Measurements from ENCODE around the gene ABHD4. TPM values are rescaled to one million over a fixed set of nuclear protein-coding genes. Genes with fewer than 3 reads are reported as not detected.

The ABHD4 gene
- total and polyA plus RNA-seq, 2 donors from 2014 or later = 34.1 to 45.2 TPM

DNA sequence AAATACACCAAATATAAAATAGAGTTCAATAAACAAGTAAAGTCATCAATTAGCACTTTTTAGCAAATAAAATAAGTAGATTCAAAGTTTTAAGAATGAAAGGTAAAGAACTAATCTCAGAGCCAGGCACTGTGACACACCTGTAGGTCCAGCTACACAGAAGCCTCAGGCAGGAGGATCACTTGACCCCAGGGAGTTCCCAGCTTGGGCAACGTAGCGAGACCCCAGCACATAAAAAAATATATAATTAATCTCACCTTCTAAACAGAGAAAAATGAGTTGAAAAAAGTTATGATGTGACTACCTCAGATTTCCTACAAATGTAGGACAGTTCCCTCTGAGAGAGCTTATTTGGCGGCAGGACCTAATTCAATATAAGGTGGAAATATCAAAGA lies 28.4 kb upstream of the ABHD4 start:
- no peak overlapping the region for H3K9ac ChIP-seq (ENCODE audit: low read length in 3 of 3)
- H3K9me3 ChIP-seq (ENCODE audit: control insufficient read depth in 2 of 3, insufficient read depth in 1 of 3, low read length in 3 of 3) = no peaks in the 10 kb centered on the region
- H3K36me3 ChIP-seq (ENCODE audit: control insufficient read depth in 2 of 3, insufficient read depth in 3 of 3, low read length in 3 of 3) = peaks cover 5 to 20% (median 7%) of the 10 kb centered on the region in 3 donors
- H3K27ac ChIP-seq (ENCODE audit: low read depth in 2 of 2, low read length in 2 of 2) = peak overlapping the region in 1 of 2 donors; percentile 18
- intact Hi-C loops (cut with DNase I) = loop anchor here (10.0 kb wide), 1 partner anchor 285 kb away; no protein-coding TSS in a partner anchor
- H3K27me3 ChIP-seq (ENCODE audit: control insufficient read depth, insufficient read depth, low read length) = no peaks in the 10 kb centered on the region
- FAIRE-seq (no peak), DNase-seq (no peak)
- no peak overlapping the region for H3K4me3 ChIP-seq (ENCODE audit: low read length in 3 of 3)
- TF ChIP-seq CTCF (IDR thresholded peaks at IDR 0.05; ENCODE audit: borderline replicate concordance, extremely low read depth, insufficient read depth) = no peak
- H3K4me1 ChIP-seq (ENCODE audit: control insufficient read depth in 2 of 3, insufficient read depth in 2 of 3, low read depth in 1 of 3, low read length in 3 of 3) = peaks cover 0 to 17% (median 9%) of the 10 kb centered on the region in 3 donors

DNA sequence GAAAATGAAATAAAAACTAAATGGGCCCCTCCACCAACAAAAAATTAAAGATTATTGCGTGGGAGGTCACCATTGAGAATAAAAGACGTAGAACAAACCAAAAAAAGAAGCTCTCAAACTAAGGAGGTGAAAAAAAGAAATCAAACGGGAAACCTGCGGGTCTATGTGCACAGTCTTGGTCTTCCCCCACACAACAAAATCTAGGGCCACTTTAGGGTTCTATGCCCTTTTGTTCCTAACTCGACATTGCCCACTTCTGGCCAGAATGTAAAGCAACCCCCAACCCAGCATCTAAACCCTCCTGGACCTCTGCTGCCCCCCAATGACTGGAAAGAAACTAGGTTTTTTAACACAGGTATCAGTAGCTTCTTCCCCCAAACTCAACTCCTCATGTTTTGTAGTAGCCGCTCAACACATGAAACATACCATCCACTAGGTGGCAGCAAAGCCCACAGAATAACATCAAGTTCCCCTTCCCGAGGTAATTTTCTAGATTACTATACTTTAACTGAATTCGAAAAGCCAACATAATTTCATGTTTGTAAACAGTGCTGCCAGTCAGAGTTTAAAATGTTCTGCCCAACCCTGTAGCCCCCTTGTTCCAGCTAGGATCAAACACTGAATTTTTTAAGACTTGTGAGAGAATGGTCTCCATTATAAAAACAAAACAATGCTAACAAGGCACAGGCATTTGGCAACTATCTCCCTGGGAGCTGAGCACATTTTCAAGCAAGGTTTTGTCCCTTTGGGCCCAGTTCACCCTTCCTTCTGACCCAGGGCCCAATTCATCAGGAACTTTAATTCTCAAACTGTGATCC lies 27.8 kb upstream of the ABHD4 start:
- no peak overlapping the region for H3K4me3 ChIP-seq (ENCODE audit: low read length in 3 of 3)
- no peaks in the 10 kb centered on the region for H3K27me3 ChIP-seq (ENCODE audit: control insufficient read depth, insufficient read depth, low read length)
- intact Hi-C loops (cut with DNase I) = loop anchor here (10.0 kb wide), 1 partner anchor 284 kb away; no protein-coding TSS in a partner anchor
- H3K27ac ChIP-seq (ENCODE audit: low read depth in 2 of 2, low read length in 2 of 2) = peak overlapping the region in 1 of 2 donors; percentile 18
- peaks cover 5 to 22% (median 9%) of the 10 kb centered on the region in 3 donors for H3K36me3 ChIP-seq (ENCODE audit: control insufficient read depth in 2 of 3, insufficient read depth in 3 of 3, low read length in 3 of 3)
- peak overlapping the region in 2 of 3 donors; percentile 2 to 39 for H3K9ac ChIP-seq (ENCODE audit: low read length in 3 of 3)
- peak; percentile 87 for TF ChIP-seq CTCF (IDR thresholded peaks at IDR 0.05; ENCODE audit: borderline replicate concordance, extremely low read depth, insufficient read depth)
- FAIRE-seq (peak; percentile 95), DNase-seq (peak in 4 of 5 donors; percentile 82 to 97 (median 90))
- no peaks in the 10 kb centered on the region for H3K9me3 ChIP-seq (ENCODE audit: control insufficient read depth in 2 of 3, insufficient read depth in 1 of 3, low read length in 3 of 3)
- H3K4me1 ChIP-seq (ENCODE audit: control insufficient read depth in 2 of 3, insufficient read depth in 2 of 3, low read depth in 1 of 3, low read length in 3 of 3) = peaks cover 0 to 12% (median 9%) of the 10 kb centered on the region in 3 donors

- TF ChIP-seq CTCF (IDR thresholded peaks at IDR 0.05; ENCODE audit: borderline replicate concordance, extremely low read depth, insufficient read depth) = no peak
- Histone ChIP-seq H3K27me3 (ENCODE audit: control insufficient read depth, insufficient read depth, low read length) (no peaks in the 10 kb centered on the region), H3K4me3 (ENCODE audit: low read length in 3 of 3) (no peak overlapping the region), H3K27ac (ENCODE audit: low read depth in 2 of 2, low read length in 2 of 2) (peak overlapping the region in 1 of 2 donors; percentile 81), H3K36me3 (ENCODE audit: control insufficient read depth in 2 of 3, insufficient read depth in 3 of 3, low read length in 3 of 3) (peaks cover 5 to 22% (median 9%) of the 10 kb centered on the region in 3 donors), H3K4me1 (ENCODE audit: control insufficient read depth in 2 of 3, insufficient read depth in 2 of 3, low read depth in 1 of 3, low read length in 3 of 3) (peaks cover 0 to 7% (median 4%) of the 10 kb centered on the region in 3 donors), H3K9me3 (ENCODE audit: control insufficient read depth in 2 of 3, insufficient read depth in 1 of 3, low read length in 3 of 3) (no peaks in the 10 kb centered on the region), H3K9ac (ENCODE audit: low read length in 3 of 3) (no peak overlapping the region)
- intact Hi-C loops (cut with DNase I) = loop anchor here (10.0 kb wide), 1 partner anchor 282 kb away; no protein-coding TSS in a partner anchor
- no peak for DNase-seq
- FAIRE-seq = no peak
These were observed 25.5 kb upstream of the ABHD4 start for GRCh38 chr14:22572562-22573058.
